IPS-18a (cell line): ENCODE data around the gene GABBR2.

Experiments
- H3K27ac ChIP-seq: one replicate; pipeline ENCODE4 v1.5.1; 2013; ENCODE audit warnings: low read length
- H3K27me3 ChIP-seq: one replicate; pipeline ENCODE4 v1.6.1; 2013; ENCODE audit warnings: mild to moderate bottlenecking, low read length; ENCODE audit not compliant: control insufficient read depth, insufficient read depth
- H3K36me3 ChIP-seq: one replicate; pipeline ENCODE4 v1.6.1; 2013; ENCODE audit warnings: low read depth, low read length; ENCODE audit not compliant: control insufficient read depth
- H3K4me1 ChIP-seq: one replicate; pipeline ENCODE4 v1.6.1; 2013; ENCODE audit warnings: low read depth, low read length; ENCODE audit not compliant: control insufficient read depth
- H3K4me3 ChIP-seq: one replicate; pipeline ENCODE4 v1.5.1; 2013; ENCODE audit warnings: low read length
- H3K9ac ChIP-seq: one replicate; pipeline ENCODE4 v1.6.1; 2013; ENCODE audit warnings: mild to moderate bottlenecking, low read length, moderate library complexity
- H3K9me3 ChIP-seq: one replicate; pipeline ENCODE4 v1.6.1; 2013; ENCODE audit warnings: low read depth, low read length; ENCODE audit not compliant: control insufficient read depth

The GABBR2 gene

DNA sequence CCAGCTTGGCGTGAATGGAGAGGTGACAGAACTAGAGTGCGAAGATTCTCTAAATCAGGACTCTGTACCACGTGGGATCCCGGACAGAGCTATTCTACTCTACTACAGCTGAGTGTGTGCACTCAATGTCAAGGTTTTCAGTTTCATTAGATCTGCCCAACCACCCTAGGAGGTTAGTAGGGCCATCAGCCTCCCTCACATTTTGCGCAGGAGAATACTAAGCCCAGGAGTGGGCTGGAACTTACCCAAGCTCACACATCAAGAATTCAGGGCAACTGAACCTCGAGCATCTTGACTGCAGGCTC lies 385.0 kb downstream of the GABBR2 start:
- Histone ChIP-seq H3K4me1 (no peaks in the 10 kb centered on the region), H3K27ac (no peak overlapping the region)

DNA sequence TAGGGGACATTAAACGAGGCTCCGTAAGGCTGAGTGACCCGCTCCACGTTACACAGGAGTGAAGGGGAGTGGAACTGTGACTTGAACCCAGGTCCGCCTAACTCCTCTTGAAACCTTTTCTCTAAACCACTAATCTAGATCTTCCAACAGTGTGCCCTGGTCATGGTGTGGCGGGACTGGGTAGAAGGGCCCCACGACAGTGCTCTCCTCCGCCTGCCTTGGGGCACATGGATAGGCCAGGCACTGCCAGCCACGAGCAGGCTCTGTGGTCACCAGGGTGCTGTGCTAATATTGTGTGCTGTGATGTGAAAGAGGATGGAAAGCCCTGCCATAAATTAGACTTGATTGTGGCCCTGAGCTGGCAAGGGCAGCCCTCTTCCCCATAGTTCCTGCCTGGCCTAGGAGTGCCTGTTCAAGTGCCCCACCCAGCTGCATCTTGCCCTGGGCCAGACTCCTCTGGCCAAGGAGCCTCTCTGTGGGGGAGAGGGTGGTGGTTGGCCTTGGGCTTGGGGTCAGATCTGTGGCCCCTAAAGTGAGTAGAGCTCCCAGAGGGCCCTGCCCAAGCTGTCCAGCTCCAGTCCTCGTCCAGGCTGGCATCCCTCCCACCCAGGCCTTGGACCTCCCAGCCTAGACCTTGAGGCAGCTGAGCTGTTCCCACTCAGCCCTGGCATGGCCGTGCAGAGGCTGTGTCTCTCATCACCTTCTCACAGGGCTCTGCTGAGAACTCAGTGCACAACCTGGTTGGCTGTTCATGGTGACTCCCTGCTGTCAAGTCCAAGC lies 385.5 kb downstream of the GABBR2 start:
- H3K9ac ChIP-seq = no peak overlapping the region
- H3K27me3 ChIP-seq = no peaks in the 10 kb centered on the region
- H3K27ac ChIP-seq = no peak overlapping the region
- H3K4me3 ChIP-seq = no peak overlapping the region
- no peaks in the 10 kb centered on the region for H3K9me3 ChIP-seq
- no peaks in the 10 kb centered on the region for H3K4me1 ChIP-seq
- H3K36me3 ChIP-seq = no peaks in the 10 kb centered on the region

More for the DNA sequence above, 385.0 kb downstream of the GABBR2 start:
- Histone ChIP-seq H3K27me3 (no peaks in the 10 kb centered on the region), H3K36me3 (no peaks in the 10 kb centered on the region), H3K9ac (no peak overlapping the region), H3K9me3 (no peaks in the 10 kb centered on the region), H3K4me3 (no peak overlapping the region)

DNA sequence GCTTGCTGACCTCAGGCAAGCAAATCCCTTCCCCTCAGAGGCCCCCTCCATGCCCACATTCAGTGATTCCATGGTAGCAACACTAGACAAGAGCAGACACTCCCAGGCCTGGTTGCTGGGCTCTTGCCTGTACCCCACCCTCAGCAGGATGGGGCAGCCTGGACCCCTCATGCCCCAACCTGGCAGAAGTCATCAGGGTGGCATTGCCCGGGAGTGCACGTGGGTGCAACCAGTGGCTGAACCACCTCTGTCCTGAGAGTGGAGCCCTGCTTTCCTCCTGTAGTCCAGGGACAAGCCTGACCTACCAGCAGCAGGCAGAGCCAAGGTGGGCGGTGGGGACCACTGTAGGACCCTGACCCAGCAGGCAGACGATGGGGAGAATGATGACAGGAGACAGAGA lies 387.5 kb downstream of the GABBR2 start:
- Histone ChIP-seq H3K9ac (no peak overlapping the region), H3K4me1 (no peaks in the 10 kb centered on the region), H3K27ac (no peak overlapping the region), H3K36me3 (no peaks in the 10 kb centered on the region), H3K27me3 (no peaks in the 10 kb centered on the region), H3K4me3 (no peak overlapping the region), H3K9me3 (no peaks in the 10 kb centered on the region)

DNA sequence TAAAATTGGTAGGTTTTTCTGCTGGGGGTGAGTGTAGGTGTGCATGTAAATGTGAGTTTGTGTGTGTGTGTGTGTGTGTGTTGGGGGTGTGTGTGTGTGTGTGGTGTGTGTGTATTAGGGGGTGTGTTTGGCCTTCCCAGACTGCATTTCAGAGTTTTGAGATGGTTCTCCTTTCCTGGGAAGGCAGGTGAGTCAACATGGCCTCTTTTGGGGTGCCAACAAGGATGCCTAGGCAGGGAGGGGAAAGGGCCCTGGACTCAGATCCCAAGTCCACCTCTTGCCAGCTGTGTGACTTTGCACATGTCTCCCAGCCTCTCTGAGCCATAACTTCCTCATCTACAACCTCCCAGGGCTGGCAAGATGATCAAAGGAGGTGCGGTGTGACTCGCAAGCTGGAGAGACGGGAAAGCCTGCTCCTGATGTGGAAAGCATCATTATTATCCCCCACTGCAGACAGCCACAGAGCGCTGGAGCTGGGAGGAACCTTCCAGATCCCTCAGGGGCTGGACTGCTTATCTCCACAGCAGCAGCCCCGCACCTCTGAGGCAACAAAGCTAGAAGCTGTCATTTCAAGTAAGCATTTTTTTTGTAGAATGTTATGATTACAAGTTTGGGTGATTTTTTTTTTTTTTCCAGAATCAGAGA lies 389.8 kb downstream of the GABBR2 start:
- Histone ChIP-seq H3K4me3 (no peak overlapping the region), H3K9me3 (no peaks in the 10 kb centered on the region), H3K4me1 (no peaks in the 10 kb centered on the region), H3K36me3 (no peaks in the 10 kb centered on the region), H3K27me3 (no peaks in the 10 kb centered on the region), H3K9ac (no peak overlapping the region), H3K27ac (no peak overlapping the region)

DNA sequence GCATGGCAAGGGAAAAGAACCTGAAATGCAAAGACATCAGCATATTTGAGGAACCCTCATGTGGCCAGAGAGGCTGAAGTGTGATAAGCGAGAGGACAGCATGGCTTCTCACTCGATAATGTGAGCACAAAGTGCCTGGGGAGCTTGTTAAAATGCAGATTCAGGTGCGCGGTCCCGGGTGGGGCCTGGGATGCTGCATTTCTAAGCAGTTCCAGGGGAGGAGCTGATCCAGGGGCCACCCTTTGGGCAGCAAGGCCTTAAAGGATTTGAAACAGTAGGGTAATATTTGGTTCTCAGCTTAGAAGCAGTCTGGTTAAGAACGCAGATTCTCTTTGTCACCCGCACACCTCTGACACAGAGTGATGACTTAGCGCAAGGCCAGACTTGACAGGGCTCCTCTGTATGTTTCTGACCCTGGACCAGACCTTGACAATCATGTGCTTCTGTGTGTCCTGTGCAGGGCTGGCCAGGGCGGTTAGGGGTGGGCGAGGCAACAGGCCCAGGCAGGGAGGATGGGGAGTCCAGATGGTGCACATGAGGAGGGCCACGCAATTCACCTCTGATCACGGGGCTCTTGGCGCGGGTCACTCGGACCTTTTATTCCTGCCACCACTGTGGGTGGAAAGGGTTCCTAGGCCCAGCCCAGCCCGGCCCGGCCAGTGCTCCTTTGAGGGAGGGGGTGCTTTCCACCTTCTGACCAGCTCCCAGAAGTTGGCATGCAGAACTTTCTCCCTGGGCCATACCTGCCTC lies 390.5 kb downstream of the GABBR2 start:
- Histone ChIP-seq H3K9me3 (no peaks in the 10 kb centered on the region), H3K27ac (no peak overlapping the region), H3K4me3 (no peak overlapping the region), H3K27me3 (no peaks in the 10 kb centered on the region), H3K4me1 (no peaks in the 10 kb centered on the region), H3K36me3 (no peaks in the 10 kb centered on the region), H3K9ac (no peak overlapping the region)

DNA sequence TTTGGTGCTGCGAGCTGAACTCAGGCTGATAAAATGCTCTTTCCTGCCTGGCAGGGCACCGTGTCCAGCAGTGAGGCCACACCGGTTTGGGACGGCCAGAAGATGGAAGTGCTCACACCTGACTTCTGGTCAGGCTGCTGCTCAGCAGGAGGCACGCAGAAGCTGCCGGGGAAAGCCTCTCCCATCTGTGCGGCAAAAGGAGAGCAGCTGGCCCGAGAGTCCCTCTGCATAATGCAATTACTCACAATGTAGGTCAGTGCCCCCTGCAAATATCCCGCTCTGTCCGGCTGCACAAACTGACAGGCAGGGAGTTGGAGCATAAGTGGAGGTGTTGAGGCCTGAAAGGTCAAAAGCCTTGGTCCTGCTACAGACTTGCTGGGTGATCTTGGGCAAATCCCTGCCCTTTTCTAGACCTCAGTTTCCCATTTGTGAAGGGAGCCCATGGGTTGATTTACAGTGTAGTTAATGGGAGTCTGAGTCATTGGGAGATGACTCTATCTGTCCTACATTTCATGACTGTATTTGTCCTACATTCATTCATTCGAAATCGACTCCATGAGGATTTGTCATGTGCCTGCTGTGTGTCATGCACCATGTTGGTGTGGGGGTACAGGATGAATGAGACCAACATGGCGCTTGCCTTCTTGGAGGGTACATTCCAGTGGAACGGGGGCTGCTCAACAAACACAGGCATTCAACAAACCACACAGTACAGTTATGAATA lies 391.4 kb downstream of the GABBR2 start:
- Histone ChIP-seq H3K27me3 (no peaks in the 10 kb centered on the region), H3K9me3 (no peaks in the 10 kb centered on the region), H3K9ac (no peak overlapping the region), H3K4me1 (no peaks in the 10 kb centered on the region), H3K27ac (no peak overlapping the region), H3K36me3 (no peaks in the 10 kb centered on the region), H3K4me3 (no peak overlapping the region)

DNA sequence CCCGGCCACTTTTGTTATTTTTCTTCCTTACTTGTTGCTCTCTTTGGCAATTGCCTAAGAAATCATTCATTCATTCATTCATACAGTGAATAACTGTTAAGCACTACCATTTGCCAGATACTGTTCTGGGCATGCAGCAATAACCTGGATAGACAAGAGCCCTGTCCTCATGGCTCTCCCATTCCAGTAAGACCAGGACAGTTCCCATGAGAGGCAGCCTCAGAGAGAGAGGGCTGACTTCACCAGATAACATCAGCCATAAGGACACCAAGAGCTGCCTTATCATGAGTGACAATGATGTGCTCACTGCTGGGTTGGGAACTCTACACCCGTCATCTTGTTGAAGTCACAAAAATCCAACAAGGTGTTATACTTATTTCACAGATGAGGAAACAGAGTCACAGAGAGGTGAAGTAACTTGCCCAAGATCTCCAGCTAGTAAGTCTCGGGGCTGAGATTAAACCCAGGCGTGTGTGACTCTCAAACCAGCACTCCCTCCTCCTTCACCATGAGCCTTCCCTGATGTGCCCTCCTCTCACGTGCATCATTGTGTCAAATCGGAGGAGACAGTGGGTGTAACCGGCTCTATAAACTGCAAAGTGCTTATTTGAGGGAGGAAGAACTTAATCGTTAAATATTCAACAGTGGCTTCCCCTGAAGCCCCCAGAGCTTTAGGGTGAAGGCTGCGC lies 392.1 kb downstream of the GABBR2 start:
- no peaks in the 10 kb centered on the region for H3K36me3 ChIP-seq
- no peaks in the 10 kb centered on the region for H3K4me1 ChIP-seq
- H3K27me3 ChIP-seq = no peaks in the 10 kb centered on the region
- no peak overlapping the region for H3K9ac ChIP-seq
- no peaks in the 10 kb centered on the region for H3K9me3 ChIP-seq
- no peak overlapping the region for H3K27ac ChIP-seq
- H3K4me3 ChIP-seq = no peak overlapping the region

DNA sequence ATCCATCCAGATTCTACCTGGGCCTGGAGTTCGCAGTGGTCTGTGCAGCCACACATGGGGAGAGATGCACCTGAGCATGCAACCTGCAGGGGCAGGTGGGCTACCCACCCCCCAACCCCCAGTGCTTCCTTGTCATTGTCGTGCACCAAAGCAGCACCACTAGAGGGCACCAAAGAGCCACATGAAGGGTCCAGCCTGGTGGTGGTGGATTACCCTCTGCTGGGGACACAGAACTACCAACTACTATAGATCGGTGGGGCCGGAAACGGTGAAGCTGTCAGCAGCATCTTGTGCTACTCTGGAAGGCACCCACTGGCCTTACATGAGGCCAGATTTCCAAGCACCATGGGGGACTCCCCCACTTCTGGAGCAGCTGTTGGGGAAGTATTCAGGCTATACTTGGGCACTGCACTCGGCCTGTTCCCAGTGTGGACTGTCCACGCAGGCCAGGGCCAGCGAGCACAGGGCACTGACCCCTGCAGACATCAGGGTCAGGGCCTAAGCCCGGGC lies 393.1 kb downstream of the GABBR2 start:
- Histone ChIP-seq H3K4me3 (no peak overlapping the region), H3K9me3 (no peaks in the 10 kb centered on the region), H3K9ac (no peak overlapping the region), H3K36me3 (no peaks in the 10 kb centered on the region), H3K27me3 (no peaks in the 10 kb centered on the region), H3K4me1 (no peaks in the 10 kb centered on the region), H3K27ac (no peak overlapping the region)

DNA sequence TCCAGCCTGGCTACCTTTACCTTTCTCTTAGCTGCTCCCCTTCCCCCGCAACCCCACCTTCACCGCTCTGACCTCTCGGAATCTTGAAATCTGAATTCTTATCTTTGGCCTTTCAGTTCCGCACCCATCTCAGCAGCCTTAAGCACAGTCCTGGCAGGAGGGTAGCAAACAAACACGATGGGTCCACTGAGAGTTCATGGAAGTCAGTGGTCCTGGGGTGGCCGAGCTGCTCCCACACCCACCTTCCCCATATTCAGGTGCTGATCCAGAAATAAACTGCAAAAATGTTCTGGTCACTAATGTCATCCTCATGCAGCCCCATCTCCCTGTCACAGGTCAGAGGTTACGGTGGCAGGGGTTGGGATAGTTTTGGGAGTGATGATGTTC lies 393.7 kb downstream of the GABBR2 start:
- Histone ChIP-seq H3K9me3 (no peaks in the 10 kb centered on the region), H3K27me3 (no peaks in the 10 kb centered on the region), H3K27ac (no peak overlapping the region), H3K4me3 (no peak overlapping the region), H3K9ac (no peak overlapping the region), H3K4me1 (no peaks in the 10 kb centered on the region), H3K36me3 (no peaks in the 10 kb centered on the region)

DNA sequence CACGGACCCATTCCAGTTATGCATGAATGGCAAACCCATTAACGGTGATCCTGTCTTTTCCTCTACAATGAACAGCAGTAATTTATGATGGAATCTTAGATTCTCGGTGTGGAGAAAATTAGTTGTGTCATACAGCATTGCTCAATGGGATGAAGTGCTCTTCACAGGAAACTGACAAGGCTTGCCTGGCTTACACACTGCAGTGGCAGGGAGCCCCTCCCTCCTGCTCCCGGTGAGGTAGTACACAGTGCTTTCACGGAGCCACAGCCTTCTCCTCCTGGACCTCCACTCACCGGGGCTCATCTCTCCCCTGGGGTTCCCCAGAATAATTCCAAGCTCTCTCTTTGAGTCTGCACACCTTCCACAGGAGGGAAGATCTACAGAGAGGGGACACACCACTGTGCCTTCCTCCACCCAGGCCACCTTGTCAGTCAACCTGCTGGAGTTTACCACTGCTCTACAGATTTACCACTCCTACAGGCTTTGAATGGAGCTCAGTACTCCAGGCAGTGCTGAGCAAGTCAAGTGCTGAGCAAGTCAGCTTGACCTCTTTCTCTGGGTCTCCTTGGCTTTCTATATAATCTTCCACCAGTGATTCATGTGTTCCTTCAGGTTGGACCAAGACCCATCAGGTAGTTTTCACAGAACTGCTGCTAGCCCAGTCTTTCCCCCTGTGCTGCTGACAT lies 394.2 kb downstream of the GABBR2 start:
- H3K4me1 ChIP-seq = no peaks in the 10 kb centered on the region
- no peaks in the 10 kb centered on the region for H3K36me3 ChIP-seq
- no peak overlapping the region for H3K27ac ChIP-seq
- H3K4me3 ChIP-seq = no peak overlapping the region
- H3K9ac ChIP-seq = no peak overlapping the region
- no peaks in the 10 kb centered on the region for H3K9me3 ChIP-seq
- no peaks in the 10 kb centered on the region for H3K27me3 ChIP-seq
